MCF 10A (cell line): Measurements from ENCODE around the gene GJB1. TPM values are rescaled to one million over a fixed set of nuclear protein-coding genes. Genes with fewer than 3 reads are reported as not detected.
A peak's percentile ranks its signal among the peaks of the same experiment; 100 is the strongest.

Experiments used
- BruUV-seq: library from RNA; stranded (reverse); fragments of 400-500 nt; replicated peaks from 2 replicates; lab custom pipeline; 2021; lab: Mats Ljungman, UMichigan
- CTCF ChIA-PET: fragments of 300-600 bp; sonication (Branson Sonifier 250); formaldehyde crosslinking; extraction: SDS; loops from one replicate; lab custom pipeline; 2021; ENCODE audit warnings: antibody characterized with exemption, inconsistent platforms; lab: Yijun Ruan, JAX
- POLR2A ChIA-PET: fragments of 300-600, 350-650 bp; sonication (Branson Sonifier 250); formaldehyde crosslinking; extraction: SDS; loops from one replicate; lab custom pipeline; 2020; ENCODE audit warnings: antibody characterized with exemption, inconsistent platforms; lab: Yijun Ruan, JAX
- DNase-seq: peaks from one replicate; pipeline ENCODE4 v3.0.0-alpha.2; 2018; ENCODE audit not compliant: unreplicated experiment
- H3K27ac Mint-ChIP-seq: one replicate; pipeline ENCODE4 v1.8.0; 2022; ENCODE audit warnings: mild to moderate bottlenecking, low read depth, mixed read lengths; ENCODE audit not compliant: unreplicated experiment
- H3K27me3 Mint-ChIP-seq: one replicate; pipeline ENCODE4 v1.8.0; 2022; ENCODE audit warnings: mixed read lengths; ENCODE audit not compliant: insufficient read depth, unreplicated experiment
- H3K36me3 Mint-ChIP-seq: one replicate; pipeline ENCODE4 v1.8.0; 2022; ENCODE audit warnings: mild to moderate bottlenecking, moderate library complexity, mixed read lengths; ENCODE audit not compliant: insufficient read depth, unreplicated experiment
- H3K4me1 Mint-ChIP-seq: one replicate; pipeline ENCODE4 v1.8.0; 2022; ENCODE audit warnings: mixed read lengths; ENCODE audit not compliant: insufficient read depth, unreplicated experiment
- H3K4me3 Mint-ChIP-seq: one replicate; pipeline ENCODE4 v1.8.0; 2022; ENCODE audit warnings: mild to moderate bottlenecking, moderate library complexity, mixed read lengths; ENCODE audit not compliant: unreplicated experiment
- H3K9me3 Mint-ChIP-seq: one replicate; pipeline ENCODE4 v1.8.0; 2022; ENCODE audit warnings: mixed read lengths; ENCODE audit not compliant: unreplicated experiment
- intact Hi-C: fragments of 100-400 bp; cut with micrococcal nuclease; formaldehyde crosslinking; loops from 2 replicates; pipeline ENCODE4 v1.14.1; 2022
- total RNA-seq: library from RNA; stranded (reverse); gene quantifications from 2 replicates; pipeline ENCODE4 v1.2.3, GENCODE V29; 2022
- TF ChIP-seq, protein P1 (sequence below): fragments of 200-600 bp; IDR thresholded peaks from one replicate; pipeline ENCODE4 v1.8.0; 2022; ENCODE audit warnings: antibody characterized with exemption, mild to moderate bottlenecking; ENCODE audit not compliant: unreplicated experiment

GJB1 gene
- total RNA-seq, 1 experiment from 2014 or later, result not detected

DNA sequence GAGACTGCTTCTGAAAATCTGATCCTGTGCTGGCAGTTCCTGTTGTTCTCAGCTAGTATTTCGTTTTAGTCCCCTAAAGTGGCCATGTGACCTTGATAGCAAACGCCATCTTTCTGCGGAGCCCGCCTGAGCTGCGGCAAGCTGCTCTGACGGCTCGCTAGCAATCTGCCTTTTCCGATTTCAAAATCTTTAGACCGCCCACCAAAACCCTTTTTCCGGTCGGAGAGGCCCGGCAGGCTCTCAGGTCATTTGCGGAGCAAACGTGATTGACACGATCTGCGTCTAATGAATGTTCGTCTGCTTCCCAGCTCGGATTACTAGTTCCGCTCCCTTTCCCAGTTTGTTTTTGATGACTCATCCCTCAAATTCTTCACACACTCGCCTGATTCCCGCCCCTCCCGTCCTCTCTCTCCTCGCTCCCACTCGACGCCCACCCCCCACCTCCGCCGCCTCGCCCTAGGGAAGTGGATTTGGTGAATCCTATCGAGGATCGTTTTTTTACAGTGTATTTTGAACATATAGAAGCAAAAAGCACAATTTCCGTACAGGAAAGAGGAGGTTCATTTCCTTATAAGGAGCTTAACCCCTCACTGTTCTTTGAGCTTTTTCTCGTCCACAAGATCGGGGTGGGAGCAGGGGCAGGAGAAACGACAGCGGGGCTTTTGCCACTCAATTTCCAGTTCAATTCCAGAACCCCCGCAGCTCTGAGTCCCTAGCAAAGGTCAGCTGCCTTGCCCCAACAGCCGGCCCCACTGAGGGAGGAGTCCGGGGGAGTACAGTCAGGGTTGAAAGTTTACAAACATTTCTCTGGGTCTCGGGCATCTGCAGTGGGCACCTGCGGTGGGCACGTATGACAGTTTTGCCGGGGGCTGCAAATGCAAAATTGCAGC, 40.9 kb upstream of the GJB1 start:
- Mint-ChIP-seq H3K27me3 (peaks cover 8% of the 10 kb centered on the region), H3K4me1 (no peaks in the 10 kb centered on the region), H3K36me3 (no peaks in the 10 kb centered on the region), H3K9me3 (no peaks in the 10 kb centered on the region), H3K4me3 (peak overlapping the region; percentile 83), H3K27ac (peak overlapping the region; percentile 97)
- peak; percentile 94 for DNase-seq
- BruUV-seq, result TSS peak; percentile 79
- POLR2A ChIA-PET, result interaction anchor here (0.7 to 2.9 kb wide), 9 partner anchors 9 to 385 kb away, joined by 3 to 32 read pairs (median 5); partner anchors contain the start of genes NONO, SNX12, TAF1 and ZMYM3
- TF ChIP-seq, protein P1, sequence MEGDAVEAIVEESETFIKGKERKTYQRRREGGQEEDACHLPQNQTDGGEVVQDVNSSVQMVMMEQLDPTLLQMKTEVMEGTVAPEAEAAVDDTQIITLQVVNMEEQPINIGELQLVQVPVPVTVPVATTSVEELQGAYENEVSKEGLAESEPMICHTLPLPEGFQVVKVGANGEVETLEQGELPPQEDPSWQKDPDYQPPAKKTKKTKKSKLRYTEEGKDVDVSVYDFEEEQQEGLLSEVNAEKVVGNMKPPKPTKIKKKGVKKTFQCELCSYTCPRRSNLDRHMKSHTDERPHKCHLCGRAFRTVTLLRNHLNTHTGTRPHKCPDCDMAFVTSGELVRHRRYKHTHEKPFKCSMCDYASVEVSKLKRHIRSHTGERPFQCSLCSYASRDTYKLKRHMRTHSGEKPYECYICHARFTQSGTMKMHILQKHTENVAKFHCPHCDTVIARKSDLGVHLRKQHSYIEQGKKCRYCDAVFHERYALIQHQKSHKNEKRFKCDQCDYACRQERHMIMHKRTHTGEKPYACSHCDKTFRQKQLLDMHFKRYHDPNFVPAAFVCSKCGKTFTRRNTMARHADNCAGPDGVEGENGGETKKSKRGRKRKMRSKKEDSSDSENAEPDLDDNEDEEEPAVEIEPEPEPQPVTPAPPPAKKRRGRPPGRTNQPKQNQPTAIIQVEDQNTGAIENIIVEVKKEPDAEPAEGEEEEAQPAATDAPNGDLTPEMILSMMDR, result no peak
- CTCF ChIA-PET, result interaction anchor here (0.6 to 7.3 kb wide), 8 partner anchors 10 to 740 kb away, joined by 3 to 68 read pairs (median 3); no protein-coding TSS in a partner anchor
- intact Hi-C loops, result loop anchor here (5.0 kb wide), 1 partner anchor 100 kb away; the partner anchor contains the start of gene NONO

DNA sequence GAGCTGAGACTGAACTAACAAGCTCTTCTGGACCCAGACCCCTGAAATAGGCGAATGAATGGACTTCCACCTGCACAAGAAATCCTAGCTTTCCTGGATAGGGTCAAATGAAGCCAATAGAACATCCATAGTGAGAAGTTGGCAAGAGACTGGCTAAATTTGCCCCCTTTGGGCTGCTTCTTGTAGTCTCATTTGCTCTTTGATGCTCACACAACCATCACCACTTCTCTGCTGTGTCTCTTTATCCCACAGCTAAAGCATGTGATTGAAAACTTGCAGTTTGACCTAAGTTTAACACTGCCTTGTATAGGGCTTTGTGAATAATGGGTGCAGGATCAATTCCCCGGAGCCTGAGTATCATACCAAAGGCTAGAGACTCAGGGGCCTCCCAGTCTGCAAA, 40.2 kb upstream of the GJB1 start:
- Mint-ChIP-seq H3K4me1 (no peaks in the 10 kb centered on the region), H3K4me3 (peak overlapping the region; percentile 83), H3K27me3 (peaks cover under 1% of the 10 kb centered on the region), H3K9me3 (no peaks in the 10 kb centered on the region), H3K36me3 (no peaks in the 10 kb centered on the region), H3K27ac (no peak overlapping the region)
- POLR2A ChIA-PET, result interaction anchor here (0.9 to 2.9 kb wide), 6 partner anchors 8 to 183 kb away, joined by 4 to 32 read pairs (median 10); partner anchors contain the start of genes NONO, SNX12, TAF1 and ZMYM3
- TF ChIP-seq, protein P1, result no peak
- intact Hi-C loops, result loop anchor here (5.0 kb wide), 1 partner anchor 99 kb away; the partner anchor contains the start of gene NONO
- CTCF ChIA-PET, result interaction anchor here (0.6 to 7.3 kb wide), 6 partner anchors 9 to 740 kb away, joined by 3 to 68 read pairs (median 3); no protein-coding TSS in a partner anchor
- DNase-seq, result no peak
- no TSS peak for BruUV-seq

DNA sequence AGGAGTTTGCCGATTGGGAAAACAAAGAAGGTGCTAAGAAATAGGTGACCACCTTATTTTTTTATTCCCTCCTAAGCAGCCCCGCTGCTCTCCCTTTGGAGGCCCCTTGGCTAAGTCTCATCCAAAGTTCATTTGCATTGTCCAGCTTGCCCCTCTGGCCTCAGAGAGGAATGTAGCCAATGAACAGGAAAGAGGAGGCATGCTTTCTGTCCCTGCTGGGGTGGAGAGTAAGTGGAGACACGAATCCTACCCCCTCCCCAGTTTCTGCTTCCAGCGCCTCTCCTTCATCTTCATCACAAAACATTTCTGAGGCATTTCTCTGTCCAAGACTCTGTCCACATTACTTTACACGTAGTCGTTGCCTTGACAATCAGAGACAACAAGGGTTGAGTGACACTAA, 39.7 kb upstream of the GJB1 start:
- no peak for DNase-seq
- TF ChIP-seq, protein P1, result no peak
- POLR2A ChIA-PET, result interaction anchor here (1.7 to 2.9 kb wide), 2 partner anchors 71 to 100 kb away, joined by 14 to 32 read pairs; partner anchors contain the start of genes NONO and ZMYM3
- BruUV-seq, result no TSS peak
- Mint-ChIP-seq H3K27ac (no peak overlapping the region), H3K4me1 (no peaks in the 10 kb centered on the region), H3K4me3 (no peak overlapping the region), H3K9me3 (no peaks in the 10 kb centered on the region), H3K36me3 (no peaks in the 10 kb centered on the region), H3K27me3 (no peaks in the 10 kb centered on the region)
- intact Hi-C loops, result loop anchor here (5.0 kb wide), 1 partner anchor 99 kb away; the partner anchor contains the start of gene NONO
- CTCF ChIA-PET, result interaction anchor here (0.6 to 7.3 kb wide), 3 partner anchors 23 to 213 kb away, joined by 3 to 68 read pairs (median 3); no protein-coding TSS in a partner anchor

DNA sequence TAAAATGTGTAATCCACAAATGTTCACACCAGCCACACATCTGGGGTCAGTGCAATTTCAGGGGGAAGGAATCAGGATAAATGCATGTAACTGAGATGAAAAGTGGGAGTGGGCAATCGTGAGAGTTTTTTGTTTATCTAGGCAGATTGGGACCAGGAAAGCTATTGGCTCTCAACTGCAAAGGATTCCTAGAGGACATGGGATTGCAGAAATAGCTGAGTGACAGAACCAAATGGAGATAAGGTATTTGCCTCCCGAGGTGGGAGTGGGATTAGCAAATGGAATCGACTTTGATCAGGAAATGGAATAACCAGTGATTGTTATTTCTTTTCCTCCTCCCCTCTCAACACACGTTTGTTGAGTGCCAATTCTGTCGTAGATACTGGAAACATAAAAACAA, 38.9 kb upstream of the GJB1 start:
- Mint-ChIP-seq H3K36me3 (no peaks in the 10 kb centered on the region), H3K9me3 (no peaks in the 10 kb centered on the region), H3K4me3 (no peak overlapping the region), H3K27me3 (no peaks in the 10 kb centered on the region), H3K27ac (no peak overlapping the region), H3K4me1 (no peaks in the 10 kb centered on the region)
- ChIA-PET POLR2A (no interaction called here), CTCF (no interaction called here)
- DNase-seq, result no peak
- TF ChIP-seq, protein P1, result no peak
- intact Hi-C loops, result loop anchor here (5.0 kb wide), 1 partner anchor 98 kb away; the partner anchor contains the start of gene NONO
- BruUV-seq, result no TSS peak
